ENCODE results near the gene ADPRHL1.

Gene ADPRHL1

GRCh38 chr13:113470073-113470472, 16.8 kb upstream of the ADPRHL1 start:
- no peak overlapping the region for H3K27ac ChIP-seq
- TF ChIP-seq CTCF (conservative IDR thresholded peaks at IDR 0.05): no peak

- no peak overlapping the region for H3K27ac ChIP-seq
These were observed 16.3 kb upstream of the ADPRHL1 start for GRCh38 chr13:113469582-113469981.

GRCh38 chr13:113468472-113469201, 15.3 kb upstream of the ADPRHL1 start:
- no peak overlapping the region for H3K27ac ChIP-seq
- TF ChIP-seq CTCF (conservative IDR thresholded peaks at IDR 0.05): no peak

More at GRCh38 chr13:113469582-113469981, 16.3 kb upstream of the ADPRHL1 start:
- no peak for TF ChIP-seq CTCF (conservative IDR thresholded peaks at IDR 0.05)

- no peak for TF ChIP-seq CTCF (conservative IDR thresholded peaks at IDR 0.05)
- H3K27ac ChIP-seq: no peak overlapping the region
These were observed 14.7 kb upstream of the ADPRHL1 start for GRCh38 chr13:113468029-113468428.

- TF ChIP-seq CTCF (conservative IDR thresholded peaks at IDR 0.05): no peak
- no peak overlapping the region for H3K27ac ChIP-seq
These were observed 13.1 kb upstream of the ADPRHL1 start for GRCh38 chr13:113466383-113466782.

- TF ChIP-seq CTCF (conservative IDR thresholded peaks at IDR 0.05): no peak
These were observed 12.0 kb upstream of the ADPRHL1 start for GRCh38 chr13:113465300-113465699.

GRCh38 chr13:113464476-113464875, 11.2 kb upstream of the ADPRHL1 start:
- TF ChIP-seq CTCF (conservative IDR thresholded peaks at IDR 0.05): no peak

More at GRCh38 chr13:113465300-113465699, 12.0 kb upstream of the ADPRHL1 start:
- no peak overlapping the region for H3K27ac ChIP-seq

More at GRCh38 chr13:113464476-113464875, 11.2 kb upstream of the ADPRHL1 start:
- no peak overlapping the region for H3K27ac ChIP-seq
